ENCODE measurements around the gene TREX2. TPM values are rescaled to one million over a fixed set of nuclear protein-coding genes. Genes with fewer than 3 reads are reported as not detected.

Gene TREX2
- total RNA-seq, 2 experiments from 2014 or later = 3.7 to 6.7 TPM

- CTCF ChIA-PET (ENCODE audit: unreplicated experiment) = no interaction called here
These were observed 41.8 kb upstream of the TREX2 start for GRCh38 chrX:153487590-153488071.

GRCh38 chrX:153486171-153486570 is 40.3 kb upstream of the TREX2 start:
- POLR2A ChIA-PET = no interaction called here
- Histone ChIP-seq H3K9me3 (ENCODE audit: low read length) (no peaks in the 10 kb centered on the region), H3K27ac (ENCODE audit: low read depth, low read length, poor library complexity, severe bottlenecking) (no peak overlapping the region), H3K4me2 (ENCODE audit: low read length) (no peak overlapping the region), H3K36me3 (ENCODE audit: insufficient read depth, low read length) (no peaks in the 10 kb centered on the region), H2AFZ (ENCODE audit: low read length) (no peak overlapping the region), H3K9me2 (ENCODE audit: insufficient read depth, low read length) (no peaks in the 10 kb centered on the region), H3K4me1 (ENCODE audit: insufficient read depth, low read length, poor library complexity, severe bottlenecking) (no peaks in the 10 kb centered on the region), H3K79me2 (ENCODE audit: insufficient read depth, low read depth, low read length) (no peaks in the 10 kb centered on the region), H3K4me3 (ENCODE audit: low read depth, low read length, poor library complexity, severe bottlenecking) (no peak overlapping the region), H4K20me1 (ENCODE audit: insufficient read depth, low read length) (no peaks in the 10 kb centered on the region)
- DNase-seq (ENCODE audit: low spot score) = no peak
- intact Hi-C loops (cut with micrococcal nuclease; ENCODE audit: unreplicated experiment) = no loop called here
- CTCF ChIA-PET (ENCODE audit: unreplicated experiment) = no interaction called here
- TF ChIP-seq CTCF (conservative IDR thresholded peaks at IDR 0.05; ENCODE audit: low read length) (no peak), EZH2phosphoT487 (IDR thresholded peaks at IDR 0.05; ENCODE audit: borderline replicate concordance, low read depth, low read length) (no peak)
- BruUV-seq (replicated peaks) = no TSS peak

More at GRCh38 chrX:153487590-153488071, 41.8 kb upstream of the TREX2 start:
- Histone ChIP-seq H4K20me1 (ENCODE audit: insufficient read depth, low read length) (no peaks in the 10 kb centered on the region), H2AFZ (ENCODE audit: low read length) (no peak overlapping the region), H3K9me2 (ENCODE audit: insufficient read depth, low read length) (no peaks in the 10 kb centered on the region), H3K4me1 (ENCODE audit: insufficient read depth, low read length, poor library complexity, severe bottlenecking) (no peaks in the 10 kb centered on the region), H3K9me3 (ENCODE audit: low read length) (no peaks in the 10 kb centered on the region), H3K79me2 (ENCODE audit: insufficient read depth, low read depth, low read length) (no peaks in the 10 kb centered on the region), H3K27ac (ENCODE audit: low read depth, low read length, poor library complexity, severe bottlenecking) (no peak overlapping the region), H3K4me3 (ENCODE audit: low read depth, low read length, poor library complexity, severe bottlenecking) (no peak overlapping the region), H3K36me3 (ENCODE audit: insufficient read depth, low read length) (no peaks in the 10 kb centered on the region), H3K4me2 (ENCODE audit: low read length) (no peak overlapping the region)
- POLR2A ChIA-PET = no interaction called here
- BruUV-seq (replicated peaks) = no TSS peak
- TF ChIP-seq EZH2phosphoT487 (IDR thresholded peaks at IDR 0.05; ENCODE audit: borderline replicate concordance, low read depth, low read length) = no peak
- TF ChIP-seq CTCF (conservative IDR thresholded peaks at IDR 0.05; ENCODE audit: low read length) = no peak
- no peak for DNase-seq (ENCODE audit: low spot score)
- intact Hi-C loops (cut with micrococcal nuclease; ENCODE audit: unreplicated experiment) = no loop called here

GRCh38 chrX:153485396-153486080 is 39.7 kb upstream of the TREX2 start:
- Histone ChIP-seq H2AFZ (ENCODE audit: low read length) (no peak overlapping the region), H3K9me2 (ENCODE audit: insufficient read depth, low read length) (no peaks in the 10 kb centered on the region), H3K4me3 (ENCODE audit: low read depth, low read length, poor library complexity, severe bottlenecking) (no peak overlapping the region), H3K36me3 (ENCODE audit: insufficient read depth, low read length) (no peaks in the 10 kb centered on the region), H3K9me3 (ENCODE audit: low read length) (no peaks in the 10 kb centered on the region), H3K79me2 (ENCODE audit: insufficient read depth, low read depth, low read length) (no peaks in the 10 kb centered on the region), H3K4me2 (ENCODE audit: low read length) (no peak overlapping the region), H3K4me1 (ENCODE audit: insufficient read depth, low read length, poor library complexity, severe bottlenecking) (no peaks in the 10 kb centered on the region), H4K20me1 (ENCODE audit: insufficient read depth, low read length) (no peaks in the 10 kb centered on the region), H3K27ac (ENCODE audit: low read depth, low read length, poor library complexity, severe bottlenecking) (no peak overlapping the region)
- intact Hi-C loops (cut with micrococcal nuclease; ENCODE audit: unreplicated experiment) = no loop called here
- POLR2A ChIA-PET = no interaction called here
- no peak for DNase-seq (ENCODE audit: low spot score)
- BruUV-seq (replicated peaks) = no TSS peak
- CTCF ChIA-PET (ENCODE audit: unreplicated experiment) = no interaction called here
- TF ChIP-seq CTCF (conservative IDR thresholded peaks at IDR 0.05; ENCODE audit: low read length) = no peak
- no peak for TF ChIP-seq EZH2phosphoT487 (IDR thresholded peaks at IDR 0.05; ENCODE audit: borderline replicate concordance, low read depth, low read length)

Measured in OCI-LY7 (cell line).